ENCODE measurements around the gene ARL5B.

The ARL5B gene

GRCh38 chr10:18658271-18659124 lies 733 bp upstream of the ARL5B start:
- DNase-seq (ENCODE audit: low read depth in 1 of 2, low spot score in 1 of 2), result no peak

GRCh38 chr10:18659819-18660535 lies 746 bp downstream of the ARL5B start:
- no peak for DNase-seq (ENCODE audit: low read depth in 1 of 2, low spot score in 1 of 2)

DNA sequence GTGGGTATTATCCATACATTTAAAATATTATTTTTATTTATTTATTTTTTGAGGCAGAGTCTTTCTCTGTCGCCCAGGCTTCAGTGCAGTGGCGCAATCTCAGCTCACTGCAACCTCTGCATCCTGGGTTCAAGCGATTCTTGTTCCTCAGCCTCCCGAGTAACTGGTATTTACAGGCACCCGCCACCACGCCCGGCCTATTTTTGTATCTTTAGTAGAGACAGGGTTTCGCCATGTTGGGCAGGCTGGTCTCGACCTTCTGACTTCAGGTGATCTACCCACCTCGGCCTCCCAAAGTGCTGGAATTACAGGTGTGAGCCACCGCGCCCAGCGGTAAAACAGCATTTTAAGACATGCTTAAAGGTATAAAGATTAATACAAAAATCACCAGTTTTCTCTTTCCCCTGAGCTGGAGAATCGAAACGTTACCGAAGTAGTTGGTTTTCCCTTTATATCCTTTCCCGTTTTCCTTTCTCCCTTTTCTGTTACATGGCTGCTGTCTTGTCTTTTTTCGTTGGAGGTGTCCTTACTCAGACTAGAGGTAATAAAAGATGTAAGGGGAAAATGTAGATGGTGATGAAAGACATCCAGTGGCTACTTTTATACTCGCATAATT lies 1.7 kb downstream of the ARL5B start:
- DNase-seq (ENCODE audit: low read depth in 1 of 2, low spot score in 1 of 2), result no peak

DNA sequence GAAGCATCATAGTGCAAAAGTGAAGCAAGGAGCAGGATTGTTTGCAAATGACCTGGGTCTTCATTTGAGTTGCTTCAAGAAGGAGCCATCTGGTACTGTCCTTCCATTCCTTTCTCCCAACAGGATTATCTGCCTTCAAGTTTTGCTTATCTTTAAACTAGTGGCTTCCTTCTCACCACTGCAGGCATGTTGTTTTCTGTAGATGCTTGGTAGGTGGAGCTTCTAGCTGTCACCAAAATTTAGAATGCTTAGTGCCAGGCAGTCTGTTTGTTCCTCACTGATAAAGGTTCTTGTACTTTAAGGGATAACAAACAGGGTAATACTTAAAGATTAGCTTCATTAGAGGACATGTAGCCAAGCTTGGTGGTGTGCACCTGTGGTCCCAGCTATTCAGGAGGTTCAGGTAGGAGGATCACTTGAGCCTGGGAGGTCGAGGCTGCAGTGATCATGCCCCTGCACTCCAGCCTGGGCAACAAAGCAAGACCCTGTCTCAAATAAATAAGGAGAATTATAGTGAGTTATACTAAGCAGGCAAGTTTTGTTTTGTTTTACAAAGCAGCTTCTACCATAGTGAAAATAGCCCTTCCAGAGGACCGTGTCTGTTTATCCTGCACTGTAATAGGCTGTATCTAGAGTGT lies 5.7 kb downstream of the ARL5B start:
- DNase-seq (ENCODE audit: low read depth in 1 of 2, low spot score in 1 of 2), result no peak

DNA sequence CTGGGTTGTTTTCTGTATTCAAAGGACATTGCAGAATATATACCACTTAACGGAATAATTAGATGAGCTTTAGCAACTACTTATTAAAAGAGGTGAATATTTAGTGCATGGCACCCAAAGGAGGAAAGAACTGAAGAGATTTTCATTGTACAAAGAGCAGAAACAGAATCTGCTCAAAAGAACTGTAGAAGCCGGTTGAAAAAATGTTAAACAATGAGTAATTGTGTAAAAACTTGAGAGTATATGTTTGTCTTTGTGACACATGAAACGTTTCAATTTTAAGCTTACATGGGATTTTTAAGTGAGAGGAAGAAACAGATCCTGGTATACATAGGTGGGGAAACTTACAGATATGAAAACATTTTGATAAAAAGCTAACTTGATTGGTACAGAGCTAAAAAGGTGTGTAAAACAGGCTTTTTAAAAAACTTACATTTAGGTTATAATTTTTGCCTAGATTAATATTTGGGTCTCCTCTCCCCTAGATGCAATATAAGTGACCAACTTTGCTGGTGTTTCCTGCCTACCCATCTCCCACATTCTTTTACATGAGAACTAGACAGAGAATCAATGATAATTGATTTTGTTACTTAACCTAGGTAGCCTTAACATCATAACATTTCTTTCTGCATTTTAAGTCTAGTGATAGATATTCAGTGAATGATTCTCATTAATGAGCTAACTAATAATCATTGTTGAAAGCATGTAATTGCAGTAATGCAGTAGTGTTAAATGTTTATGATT lies 6.8 kb downstream of the ARL5B start:
- no peak for DNase-seq (ENCODE audit: low read depth in 1 of 2, low spot score in 1 of 2)

DNA sequence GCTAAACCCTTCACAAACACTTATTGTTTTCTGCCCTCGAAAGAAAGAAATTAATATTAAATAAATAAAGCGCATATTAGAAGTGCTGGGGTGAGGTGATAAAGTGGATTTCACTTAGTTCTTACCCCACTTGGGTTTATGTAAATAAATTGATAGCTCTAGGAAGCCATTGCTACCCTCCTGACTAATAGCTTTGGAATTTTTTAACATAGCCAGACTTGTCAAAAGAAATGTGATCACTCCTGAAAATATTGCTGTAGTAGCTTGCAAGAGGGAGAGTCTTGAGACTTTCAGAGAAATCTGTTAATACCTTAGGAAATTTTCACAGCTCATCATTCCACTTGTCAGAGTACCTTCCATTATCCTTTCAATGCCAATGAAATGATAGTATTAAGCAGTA lies 7.6 kb downstream of the ARL5B start:
- no peak for DNase-seq (ENCODE audit: low read depth in 1 of 2, low spot score in 1 of 2)

GRCh38 chr10:18668026-18668425 lies 8.8 kb downstream of the ARL5B start:
- DNase-seq (ENCODE audit: low read depth in 1 of 2, low spot score in 1 of 2), result no peak

GRCh38 chr10:18675086-18675801 lies 16.0 kb downstream of the ARL5B start:
- DNase-seq (ENCODE audit: low read depth in 1 of 2, low spot score in 1 of 2), result no peak

DNA sequence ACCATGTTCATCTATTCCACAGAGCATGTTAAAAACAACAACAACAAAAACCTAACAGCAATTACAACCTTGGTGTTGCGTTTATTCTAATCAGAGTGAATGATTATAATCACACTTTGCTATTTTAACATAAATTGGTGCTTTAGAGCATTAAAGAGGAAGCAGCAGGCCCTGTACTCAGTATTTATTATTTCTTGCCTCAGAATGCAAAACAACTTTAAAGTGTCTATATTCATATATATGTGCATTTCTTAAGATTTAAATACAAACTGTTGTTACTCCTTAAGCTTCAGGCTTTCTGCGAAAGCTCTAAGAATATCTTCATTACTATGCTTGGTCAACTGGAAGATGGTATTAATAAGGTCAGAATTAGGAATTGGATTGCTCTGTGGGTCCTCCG lies 21.5 kb downstream of the ARL5B start:
- no peak for DNase-seq (ENCODE audit: low read depth in 1 of 2, low spot score in 1 of 2)

GRCh38 chr10:18681366-18681765 lies 22.1 kb downstream of the ARL5B start:
- DNase-seq (ENCODE audit: low read depth in 1 of 2, low spot score in 1 of 2), result no peak

- DNase-seq (ENCODE audit: low read depth in 1 of 2, low spot score in 1 of 2), result no peak
Observed at GRCh38 chr10:18681971-18682411, 22.8 kb downstream of the ARL5B start.

- DNase-seq (ENCODE audit: low read depth in 1 of 2, low spot score in 1 of 2), result no peak
Observed at GRCh38 chr10:18683427-18683826, 24.2 kb downstream of the ARL5B start.

GRCh38 chr10:18684416-18684815 lies 25.2 kb downstream of the ARL5B start:
- no peak for DNase-seq (ENCODE audit: low read depth in 1 of 2, low spot score in 1 of 2)

GRCh38 chr10:18684953-18685352 lies 25.7 kb downstream of the ARL5B start:
- DNase-seq (ENCODE audit: low read depth in 1 of 2, low spot score in 1 of 2), result no peak

GRCh38 chr10:18685555-18685954 lies 26.3 kb downstream of the ARL5B start:
- DNase-seq (ENCODE audit: low read depth in 1 of 2, low spot score in 1 of 2), result no peak

- DNase-seq (ENCODE audit: low read depth in 1 of 2, low spot score in 1 of 2), result no peak
Observed at GRCh38 chr10:18687195-18687594, 28.0 kb downstream of the ARL5B start.

- DNase-seq (ENCODE audit: low read depth in 1 of 2, low spot score in 1 of 2), result no peak
Observed at GRCh38 chr10:18687706-18688105, 28.5 kb downstream of the ARL5B start.

- no peak for DNase-seq (ENCODE audit: low read depth in 1 of 2, low spot score in 1 of 2)
Observed at GRCh38 chr10:18689498-18689897, 30.3 kb downstream of the ARL5B start.

DNA sequence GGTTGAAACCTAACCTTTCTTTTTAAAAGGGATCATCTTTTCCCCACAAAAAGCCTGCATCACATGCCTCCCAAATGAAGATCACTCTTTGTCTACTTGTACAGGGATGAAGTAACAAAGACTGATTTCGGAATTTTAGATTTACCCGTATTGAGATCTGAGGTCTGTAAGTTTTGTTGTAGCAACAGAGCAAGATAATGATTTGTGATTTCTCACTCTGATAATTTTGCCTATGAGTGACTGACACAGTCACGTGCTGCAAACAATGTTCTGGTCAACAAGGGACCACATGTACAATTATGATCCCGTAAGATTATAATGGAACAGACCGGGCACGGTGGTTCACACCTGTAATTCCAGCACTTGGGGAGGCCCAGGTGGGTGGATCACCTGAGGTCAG lies 31.3 kb downstream of the ARL5B start:
- no peak for DNase-seq (ENCODE audit: low read depth in 1 of 2, low spot score in 1 of 2)
